ENCODE measurements around the gene MALAT1. TPM values are rescaled to one million over a fixed set of nuclear protein-coding genes. Genes with fewer than 3 reads are reported as not detected.

MALAT1 gene
- total RNA-seq, 2 experiments from 2014 or later = 8,046 to 8,888 TPM

DNA sequence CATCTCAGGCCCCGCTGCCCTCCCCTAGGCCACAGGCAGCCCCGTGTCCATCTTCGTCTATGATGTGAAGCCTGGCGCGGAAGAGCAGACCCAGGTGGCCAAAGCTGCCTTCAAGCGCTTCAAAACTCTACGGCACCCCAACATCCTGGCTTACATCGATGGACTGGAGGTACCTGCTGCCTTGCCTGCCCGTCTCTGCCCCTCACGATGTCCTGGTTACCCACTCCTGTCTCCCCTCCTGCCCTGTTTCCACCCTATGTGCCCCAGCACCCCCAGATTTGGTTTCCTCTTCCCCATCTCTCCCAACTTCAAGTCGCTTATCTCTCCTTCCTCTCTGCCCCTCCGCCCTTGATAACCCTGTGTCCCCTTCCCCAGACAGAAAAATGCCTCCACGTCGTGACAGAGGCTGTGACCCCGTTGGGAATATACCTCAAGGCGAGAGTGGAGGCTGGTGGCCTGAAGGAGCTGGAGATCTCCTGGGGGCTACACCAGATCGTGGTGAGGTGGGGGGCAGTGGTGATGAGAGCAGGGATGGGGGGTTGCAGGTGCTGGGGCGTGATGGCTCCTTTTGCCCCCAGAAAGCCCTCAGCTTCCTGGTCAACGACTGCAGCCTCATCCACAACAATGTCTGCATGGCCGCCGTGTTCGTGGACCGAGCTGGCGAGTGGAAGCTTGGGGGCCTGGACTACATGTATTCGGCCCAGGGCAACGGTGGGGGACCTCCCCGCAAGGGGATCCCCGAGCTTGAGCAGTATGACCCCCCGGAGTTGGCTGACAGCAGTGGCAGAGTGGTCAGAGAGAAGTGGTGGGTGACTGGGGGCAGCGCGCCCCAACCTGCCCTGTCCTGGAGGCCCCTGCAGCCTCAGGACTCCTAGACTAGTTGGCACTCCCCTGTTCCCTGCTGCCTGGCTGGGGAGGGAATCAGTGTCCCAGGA, 27.0 kb downstream of the MALAT1 start:
- DNase-seq = no peak
- H3K27ac Mint-ChIP-seq = peak overlapping the region; percentile 65
- no peaks in the 10 kb centered on the region for H3K27me3 Mint-ChIP-seq
- H3K4me3 Mint-ChIP-seq = peak overlapping the region; percentile 84
- no peaks in the 10 kb centered on the region for H3K9me3 Mint-ChIP-seq
- intact Hi-C loops (cut with micrococcal nuclease) = no loop called here
- ChIA-PET CTCF (interaction anchor here (0.9 to 3.7 kb wide), 6 partner anchors 15 to 193 kb away, joined by 3 to 30 read pairs (median 4); no protein-coding TSS in a partner anchor), POLR2A (interaction anchor here (0.5 to 1.9 kb wide), 9 partner anchors 9 to 108 kb away, joined by 3 to 10 read pairs (median 4); partner anchors contain the start of gene NEAT1)
- peaks cover 18% of the 10 kb centered on the region for H3K36me3 Mint-ChIP-seq
- peaks cover 57% of the 10 kb centered on the region for H3K4me1 Mint-ChIP-seq (ENCODE audit: low read depth)

DNA sequence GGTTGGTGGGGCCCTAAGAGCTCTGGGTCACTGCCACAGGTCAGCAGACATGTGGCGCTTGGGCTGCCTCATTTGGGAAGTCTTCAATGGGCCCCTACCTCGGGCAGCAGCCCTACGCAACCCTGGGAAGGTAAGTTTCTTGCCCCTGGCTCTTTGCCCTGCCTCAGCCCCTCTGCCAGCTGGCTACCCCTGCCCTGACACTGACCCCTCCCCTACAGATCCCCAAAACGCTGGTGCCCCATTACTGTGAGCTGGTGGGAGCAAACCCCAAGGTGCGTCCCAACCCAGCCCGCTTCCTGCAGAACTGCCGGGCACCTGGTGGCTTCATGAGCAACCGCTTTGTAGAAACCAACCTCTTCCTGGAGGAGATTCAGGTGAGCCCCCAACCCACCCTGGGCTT, 27.9 kb downstream of the MALAT1 start:
- intact Hi-C loops (cut with micrococcal nuclease) = no loop called here
- peaks cover 27% of the 10 kb centered on the region for H3K36me3 Mint-ChIP-seq
- no peaks in the 10 kb centered on the region for H3K27me3 Mint-ChIP-seq
- no peak for DNase-seq
- peak overlapping the region; percentile 84 for H3K4me3 Mint-ChIP-seq
- CTCF ChIA-PET = interaction anchor here (3.7 kb wide), 1 partner anchor 14 kb away, joined by 30 read pairs; no protein-coding TSS in a partner anchor
- no peak overlapping the region for H3K27ac Mint-ChIP-seq
- POLR2A ChIA-PET = no interaction called here
- no peaks in the 10 kb centered on the region for H3K9me3 Mint-ChIP-seq
- H3K4me1 Mint-ChIP-seq (ENCODE audit: low read depth) = peaks cover 54% of the 10 kb centered on the region

DNA sequence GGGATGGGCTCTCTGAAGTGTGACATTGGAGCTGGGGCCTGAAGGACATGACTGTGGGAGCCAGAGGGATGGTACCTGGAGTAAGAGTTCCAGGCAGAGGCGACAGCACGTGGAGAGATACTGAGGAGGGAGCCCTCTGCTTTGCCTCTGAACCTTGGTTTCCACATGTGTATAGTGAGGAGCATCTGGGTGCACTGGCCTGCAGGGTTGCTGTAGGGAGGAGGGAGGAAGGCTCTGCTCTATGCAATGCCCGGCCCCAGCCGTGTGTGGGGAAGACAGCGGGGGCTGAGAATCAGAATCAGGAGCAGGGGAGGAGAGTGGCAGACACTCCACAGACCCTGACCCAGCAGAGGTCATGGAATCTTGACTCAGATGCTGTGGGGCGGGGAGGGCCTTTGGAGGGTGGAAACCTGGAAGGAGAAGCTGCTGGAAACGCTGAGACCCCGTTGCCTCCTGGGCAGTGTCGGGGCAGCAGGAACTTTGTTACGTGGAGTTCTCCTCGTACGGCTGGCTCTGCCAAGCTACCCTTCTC, 30.0 kb downstream of the MALAT1 start:
- ChIA-PET POLR2A (interaction anchor here (1.0 to 1.3 kb wide), 2 partner anchors 10 to 104 kb away, joined by 3 to 5 read pairs; no protein-coding TSS in a partner anchor), CTCF (interaction anchor here (3.8 kb wide), 1 partner anchor 12 kb away, joined by 34 read pairs; no protein-coding TSS in a partner anchor)
- H3K4me1 Mint-ChIP-seq (ENCODE audit: low read depth) = peaks cover 34% of the 10 kb centered on the region
- H3K9me3 Mint-ChIP-seq = no peaks in the 10 kb centered on the region
- no peak for DNase-seq
- no peak overlapping the region for H3K4me3 Mint-ChIP-seq
- intact Hi-C loops (cut with micrococcal nuclease) = no loop called here
- H3K36me3 Mint-ChIP-seq = peaks cover 29% of the 10 kb centered on the region
- peak overlapping the region; percentile 64 for H3K27ac Mint-ChIP-seq
- no peaks in the 10 kb centered on the region for H3K27me3 Mint-ChIP-seq

DNA sequence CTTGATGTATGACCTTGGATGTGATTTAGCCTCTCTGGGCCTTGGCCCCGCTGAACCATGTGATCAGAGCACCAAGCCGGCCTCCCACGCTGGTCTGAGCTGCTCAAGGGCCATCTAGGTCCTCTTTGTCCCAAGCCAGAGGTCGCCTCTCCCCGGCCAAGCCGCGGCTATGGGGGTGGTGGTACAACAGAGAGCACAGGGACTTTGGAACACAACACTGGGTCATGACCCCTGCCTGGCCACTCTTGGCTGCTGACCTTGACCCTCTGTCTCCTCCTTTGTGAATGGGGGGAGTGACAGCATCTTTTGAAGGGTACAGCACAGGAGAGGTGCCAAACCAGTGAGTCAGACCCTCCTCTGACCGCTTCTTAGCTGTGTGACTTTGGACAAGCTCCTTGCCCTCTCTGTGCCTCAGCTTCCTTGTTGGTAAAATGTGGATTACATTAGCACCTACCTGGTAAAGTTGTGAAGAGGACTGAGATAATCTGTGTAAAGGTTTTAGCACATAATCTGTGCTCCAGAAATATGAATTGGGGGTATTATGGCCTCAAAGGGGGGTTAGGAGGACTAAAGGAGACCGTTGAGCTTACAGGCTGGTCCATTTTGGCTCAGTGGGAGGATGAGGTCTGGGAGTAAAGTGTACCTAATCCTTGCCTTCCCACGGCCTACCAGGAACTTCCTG, 30.8 kb downstream of the MALAT1 start:
- no peak for DNase-seq
- H3K27ac Mint-ChIP-seq = no peak overlapping the region
- ChIA-PET CTCF (interaction anchor here (1.2 to 3.8 kb wide), 4 partner anchors 9 to 42 kb away, joined by 3 to 34 read pairs (median 4); partner anchors contain the start of genes FAM89B and ZNRD2), POLR2A (interaction anchor here (1.2 kb wide), 1 partner anchor 23 kb away, joined by 3 read pairs; no protein-coding TSS in a partner anchor)
- intact Hi-C loops (cut with micrococcal nuclease) = no loop called here
- no peaks in the 10 kb centered on the region for H3K27me3 Mint-ChIP-seq
- H3K4me3 Mint-ChIP-seq = no peak overlapping the region
- H3K36me3 Mint-ChIP-seq = peaks cover 29% of the 10 kb centered on the region
- H3K9me3 Mint-ChIP-seq = no peaks in the 10 kb centered on the region
- peaks cover 27% of the 10 kb centered on the region for H3K4me1 Mint-ChIP-seq (ENCODE audit: low read depth)

DNA sequence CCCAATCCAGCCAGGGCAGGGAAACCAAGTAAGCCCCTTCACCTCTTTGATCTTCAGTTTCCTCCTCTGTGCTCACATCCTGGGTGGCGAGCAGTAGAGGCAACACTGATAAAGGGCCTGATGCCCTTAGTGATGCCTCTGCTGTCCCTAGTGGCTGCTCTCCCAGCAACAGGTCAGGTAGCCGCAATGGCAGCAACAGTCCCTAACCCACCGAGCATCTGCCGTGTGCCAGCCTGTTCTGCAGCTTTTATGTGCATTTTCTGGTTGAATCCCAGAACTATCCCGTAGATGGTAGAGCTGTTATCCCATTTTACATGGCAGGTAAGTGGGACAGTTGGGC, 31.3 kb downstream of the MALAT1 start:
- Mint-ChIP-seq H3K4me1 (ENCODE audit: low read depth) (peaks cover 26% of the 10 kb centered on the region), H3K27ac (no peak overlapping the region), H3K4me3 (no peak overlapping the region), H3K27me3 (no peaks in the 10 kb centered on the region), H3K36me3 (peaks cover 29% of the 10 kb centered on the region), H3K9me3 (no peaks in the 10 kb centered on the region)
- DNase-seq = peak; percentile 40
- CTCF ChIA-PET = interaction anchor here (1.0 to 3.8 kb wide), 5 partner anchors 9 to 516 kb away, joined by 3 to 34 read pairs (median 4); partner anchors contain the start of genes FAM89B and ZNRD2
- intact Hi-C loops (cut with micrococcal nuclease) = no loop called here
- POLR2A ChIA-PET = interaction anchor here (0.9 to 1.2 kb wide), 2 partner anchors 24 to 46 kb away, joined by 3 to 5 read pairs; partner anchors contain the start of gene EHBP1L1

DNA sequence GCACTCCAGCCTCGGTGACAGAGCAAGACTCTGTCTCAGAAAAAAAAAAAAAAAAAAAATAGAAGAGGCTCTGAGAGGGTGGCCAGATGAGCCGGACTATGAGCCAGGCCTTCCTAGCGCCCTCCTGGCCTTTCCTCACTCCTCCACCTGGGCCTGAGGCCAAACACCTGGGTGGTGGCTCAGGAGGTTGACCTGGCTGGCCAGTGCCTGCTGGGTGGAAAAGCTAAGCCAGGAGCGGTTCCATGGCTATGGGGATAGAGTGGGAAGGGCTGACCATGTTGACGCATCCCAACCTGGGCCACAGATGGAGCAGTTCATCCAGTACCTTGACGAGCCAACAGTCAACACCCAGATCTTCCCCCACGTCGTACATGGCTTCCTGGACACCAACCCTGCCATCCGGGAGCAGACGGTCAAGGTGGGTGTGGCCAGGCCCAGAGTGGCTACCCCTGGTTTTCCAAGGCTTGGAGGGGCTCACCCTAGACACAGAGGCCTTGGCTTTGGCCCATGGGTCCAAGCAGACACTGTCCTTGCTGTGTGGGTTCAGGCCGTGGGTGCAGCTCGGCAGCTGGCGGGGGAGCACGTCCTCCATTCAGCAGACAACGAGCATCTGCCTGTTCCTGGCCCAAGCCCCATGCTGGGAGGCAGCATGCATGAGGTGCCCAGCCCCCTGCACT, 33.7 kb downstream of the MALAT1 start:
- Mint-ChIP-seq H3K9me3 (no peaks in the 10 kb centered on the region), H3K36me3 (peaks cover 26% of the 10 kb centered on the region), H3K27ac (no peak overlapping the region), H3K27me3 (no peaks in the 10 kb centered on the region), H3K4me1 (ENCODE audit: low read depth) (peaks cover 10% of the 10 kb centered on the region), H3K4me3 (no peak overlapping the region)
- intact Hi-C loops (cut with micrococcal nuclease) = no loop called here
- DNase-seq = no peak
- ChIA-PET POLR2A (no interaction called here), CTCF (interaction anchor here (1.2 kb wide), 1 partner anchor 61 kb away, joined by 3 read pairs; no protein-coding TSS in a partner anchor)

DNA sequence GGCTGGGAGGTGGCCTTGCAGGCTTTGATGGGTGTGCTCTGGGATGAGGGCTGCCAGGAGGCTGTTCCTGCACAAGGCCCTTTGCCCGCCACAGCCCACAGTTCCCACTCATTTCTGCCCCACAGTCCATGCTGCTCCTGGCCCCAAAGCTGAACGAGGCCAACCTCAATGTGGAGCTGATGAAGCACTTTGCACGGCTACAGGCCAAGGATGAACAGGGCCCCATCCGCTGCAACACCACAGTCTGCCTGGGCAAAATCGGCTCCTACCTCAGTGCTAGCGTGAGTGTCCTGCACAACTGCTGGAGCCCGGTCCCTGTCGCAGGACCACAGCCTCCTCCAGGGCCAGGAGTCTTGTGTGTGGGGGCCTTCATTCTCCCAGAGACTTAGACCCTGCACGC, 36.3 kb downstream of the MALAT1 start:
- intact Hi-C loops (cut with micrococcal nuclease) = no loop called here
- CTCF ChIA-PET = no interaction called here
- Mint-ChIP-seq H3K9me3 (no peaks in the 10 kb centered on the region), H3K27me3 (no peaks in the 10 kb centered on the region), H3K4me3 (no peak overlapping the region), H3K27ac (no peak overlapping the region), H3K36me3 (peaks cover 21% of the 10 kb centered on the region), H3K4me1 (ENCODE audit: low read depth) (no peaks in the 10 kb centered on the region)
- no peak for DNase-seq
- POLR2A ChIA-PET = interaction anchor here (1.0 kb wide), 1 partner anchor 10 kb away, joined by 3 read pairs; the partner anchor contains the start of gene SCYL1

DNA sequence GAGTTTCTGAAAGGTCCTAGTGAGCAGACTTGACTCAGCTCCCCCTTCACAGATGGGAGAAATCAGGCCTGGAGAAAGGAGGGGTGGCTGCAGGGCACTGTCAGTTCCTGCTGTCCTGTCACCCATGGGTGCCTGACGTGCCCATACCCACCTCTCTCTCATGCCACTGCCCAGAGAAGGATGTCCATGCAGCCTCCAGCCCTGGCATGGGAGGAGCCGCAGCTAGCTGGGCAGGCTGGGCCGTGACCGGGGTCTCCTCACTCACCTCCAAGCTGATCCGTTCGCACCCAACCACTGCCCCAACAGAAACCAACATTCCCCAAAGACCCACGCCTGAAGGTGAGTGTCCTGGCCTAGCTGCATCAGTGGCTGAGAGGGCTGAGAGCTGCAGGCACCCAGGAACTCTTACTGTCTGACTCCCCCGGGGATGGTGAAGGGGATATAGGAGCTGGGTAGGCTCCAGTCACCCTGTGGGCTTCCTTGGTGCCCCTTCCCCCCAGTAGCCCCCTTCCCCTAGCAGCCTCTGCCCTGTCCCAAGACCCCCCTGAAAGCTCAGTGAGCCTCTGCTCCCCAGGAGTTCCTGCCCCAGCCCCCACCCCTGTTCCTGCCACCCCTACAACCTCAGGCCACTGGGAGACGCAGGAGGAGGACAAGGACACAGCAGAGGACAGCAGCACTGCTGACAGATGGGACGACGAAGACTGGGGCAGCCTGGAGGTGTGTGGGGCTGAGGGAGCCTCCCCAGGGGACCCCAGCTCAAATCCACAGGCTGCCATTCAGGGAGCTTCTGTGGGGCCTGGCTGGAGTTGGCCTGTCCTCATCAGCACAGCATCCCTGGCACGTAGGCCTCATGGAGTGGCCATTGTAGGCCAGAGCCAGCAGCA, 37.8 kb downstream of the MALAT1 start:
- H3K27ac Mint-ChIP-seq = no peak overlapping the region
- intact Hi-C loops (cut with micrococcal nuclease) = no loop called here
- CTCF ChIA-PET = interaction anchor here (0.9 kb wide), 1 partner anchor 52 kb away, joined by 3 read pairs; no protein-coding TSS in a partner anchor
- no peak for DNase-seq
- POLR2A ChIA-PET = interaction anchor here (0.6 to 0.7 kb wide), 2 partner anchors 116 to 1892 kb away, joined by 3 to 4 read pairs; partner anchors contain the start of gene RPS6KB2
- peaks cover 10% of the 10 kb centered on the region for H3K36me3 Mint-ChIP-seq
- H3K27me3 Mint-ChIP-seq = no peaks in the 10 kb centered on the region
- peaks cover 5% of the 10 kb centered on the region for H3K4me1 Mint-ChIP-seq (ENCODE audit: low read depth)
- H3K4me3 Mint-ChIP-seq = no peak overlapping the region
- H3K9me3 Mint-ChIP-seq = no peaks in the 10 kb centered on the region

DNA sequence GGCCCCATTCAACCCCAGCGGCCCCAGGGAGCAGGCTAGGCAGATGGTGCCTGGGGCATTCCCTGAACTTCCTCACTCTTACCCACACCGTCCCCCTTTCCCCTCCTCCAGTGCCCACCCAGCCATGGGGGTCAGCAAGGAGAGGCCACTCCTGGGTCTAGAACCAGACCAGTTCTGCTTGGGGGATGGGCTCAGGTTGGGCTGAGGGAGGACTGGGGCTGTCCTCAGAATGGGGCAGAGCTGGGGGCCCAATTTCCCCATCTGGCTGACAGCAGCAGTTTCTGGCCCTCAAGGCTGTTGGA, 38.4 kb downstream of the MALAT1 start:
- CTCF ChIA-PET = no interaction called here
- peaks cover 10% of the 10 kb centered on the region for H3K4me1 Mint-ChIP-seq (ENCODE audit: low read depth)

DNA sequence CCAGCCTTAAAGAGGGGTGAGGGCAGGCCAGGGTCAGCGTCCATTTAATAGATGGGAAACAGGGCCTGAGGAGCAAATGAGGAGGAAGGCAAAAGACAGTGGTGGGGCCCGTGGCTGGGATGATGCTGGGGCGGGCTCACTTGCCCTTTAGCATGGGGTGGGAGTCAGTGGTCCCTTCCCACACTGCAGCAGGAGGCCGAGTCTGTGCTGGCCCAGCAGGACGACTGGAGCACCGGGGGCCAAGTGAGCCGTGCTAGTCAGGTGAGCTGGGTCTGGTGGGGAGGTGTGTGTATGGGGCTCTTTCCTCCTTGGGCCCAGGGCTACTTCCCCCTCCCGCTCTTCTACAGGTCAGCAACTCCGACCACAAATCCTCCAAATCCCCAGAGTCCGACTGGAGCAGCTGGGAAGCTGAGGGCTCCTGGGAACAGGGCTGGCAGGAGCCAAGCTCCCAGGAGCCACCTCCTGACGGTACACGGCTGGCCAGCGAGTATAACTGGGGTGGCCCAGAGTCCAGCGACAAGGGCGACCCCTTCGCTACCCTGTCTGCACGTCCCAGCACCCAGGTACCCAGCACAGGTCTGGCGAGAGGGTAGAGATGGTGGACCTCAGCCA, 38.9 kb downstream of the MALAT1 start:
- no peak overlapping the region for H3K4me3 Mint-ChIP-seq

More for the DNA sequence above, 38.4 kb downstream of the MALAT1 start:
- no peak overlapping the region for H3K27ac Mint-ChIP-seq
- POLR2A ChIA-PET = interaction anchor here (0.6 to 1.9 kb wide), 2 partner anchors 12 to 170 kb away, joined by 5 to 7 read pairs; partner anchors contain the start of gene SCYL1
- no peaks in the 10 kb centered on the region for H3K9me3 Mint-ChIP-seq
- no peaks in the 10 kb centered on the region for H3K27me3 Mint-ChIP-seq
- intact Hi-C loops (cut with micrococcal nuclease) = no loop called here
- H3K36me3 Mint-ChIP-seq = peaks cover 7% of the 10 kb centered on the region
- H3K4me3 Mint-ChIP-seq = no peak overlapping the region
- DNase-seq = no peak

More for the DNA sequence above, 38.9 kb downstream of the MALAT1 start:
- H3K27me3 Mint-ChIP-seq = no peaks in the 10 kb centered on the region
- H3K4me1 Mint-ChIP-seq (ENCODE audit: low read depth) = peaks cover 10% of the 10 kb centered on the region
- no peak for DNase-seq
- H3K9me3 Mint-ChIP-seq = no peaks in the 10 kb centered on the region
- intact Hi-C loops (cut with micrococcal nuclease) = no loop called here
- CTCF ChIA-PET = no interaction called here
- H3K27ac Mint-ChIP-seq = no peak overlapping the region
- H3K36me3 Mint-ChIP-seq = peaks cover 7% of the 10 kb centered on the region
- POLR2A ChIA-PET = interaction anchor here (0.6 to 1.9 kb wide), 2 partner anchors 13 to 171 kb away, joined by 5 to 7 read pairs; partner anchors contain the start of gene SCYL1
